ENCODE data around the gene TRIM45.

GRCh38 chr1:117087686-117088085, 33.9 kb downstream of the TRIM45 start:
- TF ChIP-seq, protein P1, sequence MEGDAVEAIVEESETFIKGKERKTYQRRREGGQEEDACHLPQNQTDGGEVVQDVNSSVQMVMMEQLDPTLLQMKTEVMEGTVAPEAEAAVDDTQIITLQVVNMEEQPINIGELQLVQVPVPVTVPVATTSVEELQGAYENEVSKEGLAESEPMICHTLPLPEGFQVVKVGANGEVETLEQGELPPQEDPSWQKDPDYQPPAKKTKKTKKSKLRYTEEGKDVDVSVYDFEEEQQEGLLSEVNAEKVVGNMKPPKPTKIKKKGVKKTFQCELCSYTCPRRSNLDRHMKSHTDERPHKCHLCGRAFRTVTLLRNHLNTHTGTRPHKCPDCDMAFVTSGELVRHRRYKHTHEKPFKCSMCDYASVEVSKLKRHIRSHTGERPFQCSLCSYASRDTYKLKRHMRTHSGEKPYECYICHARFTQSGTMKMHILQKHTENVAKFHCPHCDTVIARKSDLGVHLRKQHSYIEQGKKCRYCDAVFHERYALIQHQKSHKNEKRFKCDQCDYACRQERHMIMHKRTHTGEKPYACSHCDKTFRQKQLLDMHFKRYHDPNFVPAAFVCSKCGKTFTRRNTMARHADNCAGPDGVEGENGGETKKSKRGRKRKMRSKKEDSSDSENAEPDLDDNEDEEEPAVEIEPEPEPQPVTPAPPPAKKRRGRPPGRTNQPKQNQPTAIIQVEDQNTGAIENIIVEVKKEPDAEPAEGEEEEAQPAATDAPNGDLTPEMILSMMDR (IDR thresholded peaks at IDR 0.05) = no peak
- no peak for TF ChIP-seq POLR2A (IDR thresholded peaks at IDR 0.05)
